Measurements from ENCODE around the gene GALNT10. TPM values are rescaled to one million over a fixed set of nuclear protein-coding genes. Genes with fewer than 3 reads are reported as not detected.

The GALNT10 gene
- total RNA-seq, 1 donor from 2014 or later, result 20.6 TPM

- no peak for TF ChIP-seq CTCF (IDR thresholded peaks at IDR 0.05; ENCODE audit: unreplicated experiment)
- H3K27ac Mint-ChIP-seq, result no peak overlapping the region
- H3K36me3 Mint-ChIP-seq (ENCODE audit: insufficient read depth), result no peaks in the 10 kb centered on the region
- DNase-seq (ENCODE audit: low spot score, unreplicated experiment), result no peak
- peaks cover 23% of the 10 kb centered on the region for H3K27me3 Mint-ChIP-seq
- peaks cover 9% of the 10 kb centered on the region for H3K4me1 Mint-ChIP-seq (ENCODE audit: low read depth)
- no peak overlapping the region for H3K4me3 Mint-ChIP-seq (ENCODE audit: low read depth)
- H3K9me3 Mint-ChIP-seq (ENCODE audit: low read depth), result no peaks in the 10 kb centered on the region
These were observed 212.7 kb downstream of the GALNT10 start for GRCh38 chr5:154403234-154403633.

DNA sequence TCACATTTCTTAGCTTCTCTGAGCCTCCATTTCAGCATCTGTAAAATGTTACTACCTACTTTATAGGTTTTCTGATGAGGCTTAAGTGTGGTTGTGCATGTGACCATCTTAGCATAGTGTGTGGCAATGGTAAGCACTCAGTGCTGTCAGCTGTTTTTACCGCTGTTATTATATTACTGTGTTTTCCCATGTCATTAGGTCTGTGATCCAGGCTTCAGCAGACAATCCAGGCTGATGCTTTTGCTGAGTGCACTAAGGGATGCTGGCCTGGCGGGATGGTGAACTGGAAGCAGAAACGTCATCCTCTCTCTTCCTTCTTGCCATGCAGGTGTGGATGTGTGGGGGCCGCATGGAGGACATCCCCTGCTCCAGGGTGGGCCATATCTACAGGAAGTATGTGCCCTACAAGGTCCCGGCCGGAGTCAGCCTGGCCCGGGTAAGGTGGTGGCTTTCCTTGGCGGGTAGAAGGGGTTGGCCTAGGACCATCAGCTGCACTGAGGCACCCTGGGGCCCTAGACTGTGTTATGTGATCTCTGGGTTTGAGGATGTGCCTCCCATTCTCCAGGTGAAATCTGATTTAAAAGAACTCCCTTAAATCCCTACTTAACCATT, 213.3 kb downstream of the GALNT10 start:
- no peak for TF ChIP-seq CTCF (IDR thresholded peaks at IDR 0.05; ENCODE audit: unreplicated experiment)
- no peak for DNase-seq (ENCODE audit: low spot score, unreplicated experiment)
- H3K27ac Mint-ChIP-seq, result no peak overlapping the region
- peaks cover 9% of the 10 kb centered on the region for H3K4me1 Mint-ChIP-seq (ENCODE audit: low read depth)
- H3K36me3 Mint-ChIP-seq (ENCODE audit: insufficient read depth), result no peaks in the 10 kb centered on the region
- H3K4me3 Mint-ChIP-seq (ENCODE audit: low read depth), result no peak overlapping the region
- no peaks in the 10 kb centered on the region for H3K9me3 Mint-ChIP-seq (ENCODE audit: low read depth)
- peaks cover 23% of the 10 kb centered on the region for H3K27me3 Mint-ChIP-seq

DNA sequence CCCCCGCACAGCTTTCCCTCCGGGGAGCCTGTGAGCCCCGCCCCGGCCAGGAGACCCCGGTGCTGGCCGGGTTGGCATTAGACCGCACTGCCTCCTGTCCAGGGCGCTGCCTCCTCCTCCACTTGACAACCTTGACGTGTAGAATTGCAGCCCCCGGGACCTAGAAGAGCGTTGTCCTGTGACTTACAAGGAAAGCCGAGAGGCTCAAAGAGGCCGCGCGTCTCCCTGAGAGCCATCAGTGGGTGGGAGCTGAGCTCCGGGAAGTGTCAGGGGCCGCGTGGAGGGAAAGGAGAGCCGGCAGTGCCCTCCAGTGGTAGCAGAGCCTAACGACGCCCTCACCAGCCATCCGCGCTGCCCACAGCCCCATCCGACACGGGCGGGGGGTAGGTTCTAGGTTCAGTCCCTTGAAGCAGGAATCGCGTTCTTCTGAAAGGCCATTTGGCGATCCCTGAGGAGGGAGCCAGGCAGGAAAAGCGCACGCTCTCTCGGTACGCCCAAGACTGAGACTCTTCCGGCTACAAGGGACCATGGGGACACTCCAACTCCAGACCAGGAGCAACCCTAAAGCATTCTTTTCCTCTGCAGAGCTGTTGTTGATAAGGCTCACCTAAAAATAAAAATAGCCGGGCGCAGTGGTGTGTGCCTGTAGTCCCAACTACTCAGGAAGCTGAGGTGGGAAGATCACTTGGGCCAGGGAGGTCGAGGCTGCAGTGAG, 214.7 kb downstream of the GALNT10 start:
- TF ChIP-seq CTCF (IDR thresholded peaks at IDR 0.05; ENCODE audit: unreplicated experiment), result peak; percentile 92
- no peaks in the 10 kb centered on the region for H3K36me3 Mint-ChIP-seq (ENCODE audit: insufficient read depth)
- H3K27me3 Mint-ChIP-seq, result peaks cover 23% of the 10 kb centered on the region
- no peaks in the 10 kb centered on the region for H3K9me3 Mint-ChIP-seq (ENCODE audit: low read depth)
- peak; percentile 67 for DNase-seq (ENCODE audit: low spot score, unreplicated experiment)
- peak overlapping the region; percentile 63 for H3K4me3 Mint-ChIP-seq (ENCODE audit: low read depth)
- peaks cover 9% of the 10 kb centered on the region for H3K4me1 Mint-ChIP-seq (ENCODE audit: low read depth)
- H3K27ac Mint-ChIP-seq, result no peak overlapping the region

DNA sequence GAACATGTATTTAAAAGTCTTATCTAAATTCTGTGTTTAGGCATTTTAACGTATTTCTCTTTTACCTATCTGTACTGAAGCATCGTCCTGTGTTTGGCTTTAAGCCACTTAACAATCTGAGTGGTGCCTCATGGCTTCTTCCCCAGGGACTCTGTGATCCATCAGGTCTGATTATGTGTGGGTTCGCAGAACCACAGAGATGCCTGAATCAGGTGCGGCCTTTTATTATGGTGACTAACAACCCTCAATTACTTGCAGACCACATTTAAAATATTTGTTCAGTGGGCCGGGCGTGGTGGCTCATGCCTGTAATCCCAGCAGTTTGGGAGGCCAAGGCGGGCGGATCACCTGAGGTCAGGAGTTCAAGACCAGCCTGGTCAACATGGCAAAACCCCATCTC, 215.7 kb downstream of the GALNT10 start:
- Mint-ChIP-seq H3K36me3 (ENCODE audit: insufficient read depth) (no peaks in the 10 kb centered on the region), H3K4me3 (ENCODE audit: low read depth) (no peak overlapping the region), H3K27me3 (peaks cover 23% of the 10 kb centered on the region), H3K27ac (no peak overlapping the region), H3K9me3 (ENCODE audit: low read depth) (no peaks in the 10 kb centered on the region), H3K4me1 (ENCODE audit: low read depth) (peaks cover 9% of the 10 kb centered on the region)
- DNase-seq (ENCODE audit: low spot score, unreplicated experiment), result no peak
- TF ChIP-seq CTCF (IDR thresholded peaks at IDR 0.05; ENCODE audit: unreplicated experiment), result no peak

DNA sequence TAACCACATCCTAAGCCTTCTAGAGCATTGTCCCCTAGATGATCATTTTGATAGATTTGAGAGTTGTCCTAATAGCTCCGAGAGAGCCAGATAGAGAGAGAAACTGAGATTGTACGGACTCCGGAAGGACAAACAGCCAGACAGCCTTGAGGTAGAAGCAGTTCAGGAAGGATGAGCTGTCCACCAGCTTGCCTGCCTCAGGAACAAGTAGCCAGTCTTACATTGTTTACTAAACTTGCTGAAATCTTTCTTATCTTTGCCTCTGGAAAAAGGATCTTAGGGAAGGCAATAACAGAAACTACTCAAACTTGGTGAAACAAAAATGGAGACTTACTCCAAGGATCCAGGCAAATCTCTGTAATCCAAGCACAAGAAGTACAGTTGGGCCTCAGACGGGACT, 216.3 kb downstream of the GALNT10 start:
- H3K27me3 Mint-ChIP-seq, result peaks cover 23% of the 10 kb centered on the region
- no peaks in the 10 kb centered on the region for H3K9me3 Mint-ChIP-seq (ENCODE audit: low read depth)
- no peaks in the 10 kb centered on the region for H3K36me3 Mint-ChIP-seq (ENCODE audit: insufficient read depth)
- no peak for DNase-seq (ENCODE audit: low spot score, unreplicated experiment)
- no peak for TF ChIP-seq CTCF (IDR thresholded peaks at IDR 0.05; ENCODE audit: unreplicated experiment)
- H3K4me1 Mint-ChIP-seq (ENCODE audit: low read depth), result peaks cover 6% of the 10 kb centered on the region
- no peak overlapping the region for H3K4me3 Mint-ChIP-seq (ENCODE audit: low read depth)
- H3K27ac Mint-ChIP-seq, result no peak overlapping the region

Measured in progenitor cell of endocrine pancreas (in vitro differentiated cells).